NK-92 (cell line): ENCODE measurements around the gene APPL2.
"Not testable (repeated sequence)": the region's sequence is repeated elsewhere in the genome, so short reads cannot be mapped to it uniquely, and the experiment has no call there.

ENCODE experiments used
- DNase-seq: peaks from one replicate; lab custom pipeline; 2025; ENCODE audit not compliant: unreplicated experiment; lab: John Stamatoyannopoulos, UW

Gene APPL2

GRCh38 chr12:105198961-105199360, 37.0 kb downstream of the APPL2 start:
- no peak for DNase-seq

- no peak for DNase-seq
These were observed 39.9 kb downstream of the APPL2 start for GRCh38 chr12:105196090-105196489.

DNA sequence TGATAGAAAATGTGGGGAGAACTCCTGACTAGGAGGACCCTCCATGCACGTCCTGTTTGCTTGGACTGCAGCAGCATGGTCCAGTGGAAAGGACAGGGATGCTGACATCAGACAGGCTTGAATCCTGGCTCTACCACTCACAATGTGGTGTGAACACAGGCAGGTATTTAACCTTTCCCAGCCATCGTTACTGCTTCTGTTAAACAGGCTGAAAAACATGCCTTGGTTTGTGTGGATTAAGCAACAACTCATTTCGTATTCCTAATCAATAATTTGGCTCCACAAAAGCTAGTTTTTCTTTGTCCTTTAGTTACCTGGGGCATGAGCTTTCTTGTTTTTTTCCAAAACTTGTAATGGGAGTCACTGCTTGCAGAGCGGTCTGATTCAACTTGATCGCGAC, 41.0 kb downstream of the APPL2 start:
- DNase-seq, result no peak

GRCh38 chr12:105192624-105193225, 43.2 kb downstream of the APPL2 start:
- DNase-seq, result no peak

- no peak for DNase-seq
These were observed 45.4 kb downstream of the APPL2 start for GRCh38 chr12:105190530-105190929.

GRCh38 chr12:105189293-105189692, 46.7 kb downstream of the APPL2 start:
- no peak for DNase-seq

GRCh38 chr12:105183976-105184375, 52.0 kb downstream of the APPL2 start:
- not testable (repeated sequence) for DNase-seq

GRCh38 chr12:105183406-105183805, 52.6 kb downstream of the APPL2 start:
- DNase-seq, result not testable (repeated sequence)

DNA sequence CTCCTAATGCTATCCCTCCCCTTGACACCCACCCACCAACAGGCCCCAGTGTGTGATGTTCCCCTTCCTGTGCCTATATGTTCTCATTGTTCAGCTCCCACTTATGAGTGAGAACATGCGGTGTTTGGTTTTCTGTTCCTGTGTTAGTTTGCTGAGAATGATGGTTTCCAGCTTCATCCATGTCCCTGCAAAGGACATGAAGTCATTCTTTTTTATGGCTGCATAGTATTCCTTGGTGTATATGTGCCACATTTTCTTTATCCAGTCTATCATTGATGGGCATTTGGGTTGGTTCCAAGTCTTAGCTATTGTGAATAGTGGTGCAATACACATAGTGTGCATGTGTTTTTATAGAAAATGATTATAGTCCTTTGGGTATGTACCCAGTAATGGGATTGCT, 56.9 kb downstream of the APPL2 start:
- not testable (repeated sequence) for DNase-seq

DNA sequence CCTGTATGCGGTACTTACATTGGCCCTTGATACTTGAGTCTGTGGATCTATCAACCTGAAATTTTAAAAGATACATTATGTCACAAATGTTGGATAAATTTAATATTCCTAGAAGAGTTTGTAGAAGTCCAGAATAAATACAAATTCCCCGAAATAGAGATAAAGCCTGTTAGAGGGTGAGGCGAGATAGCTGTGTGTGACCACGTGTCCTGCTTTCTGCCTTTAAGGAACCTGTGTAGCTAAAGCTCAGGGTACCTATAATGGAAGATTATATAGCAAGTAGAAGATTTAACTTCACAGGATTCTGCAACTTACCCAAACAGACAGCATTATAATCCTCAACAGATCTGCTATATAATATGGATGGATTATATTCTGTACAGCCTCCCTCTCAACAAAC, 58.8 kb downstream of the APPL2 start:
- DNase-seq, result no peak

DNA sequence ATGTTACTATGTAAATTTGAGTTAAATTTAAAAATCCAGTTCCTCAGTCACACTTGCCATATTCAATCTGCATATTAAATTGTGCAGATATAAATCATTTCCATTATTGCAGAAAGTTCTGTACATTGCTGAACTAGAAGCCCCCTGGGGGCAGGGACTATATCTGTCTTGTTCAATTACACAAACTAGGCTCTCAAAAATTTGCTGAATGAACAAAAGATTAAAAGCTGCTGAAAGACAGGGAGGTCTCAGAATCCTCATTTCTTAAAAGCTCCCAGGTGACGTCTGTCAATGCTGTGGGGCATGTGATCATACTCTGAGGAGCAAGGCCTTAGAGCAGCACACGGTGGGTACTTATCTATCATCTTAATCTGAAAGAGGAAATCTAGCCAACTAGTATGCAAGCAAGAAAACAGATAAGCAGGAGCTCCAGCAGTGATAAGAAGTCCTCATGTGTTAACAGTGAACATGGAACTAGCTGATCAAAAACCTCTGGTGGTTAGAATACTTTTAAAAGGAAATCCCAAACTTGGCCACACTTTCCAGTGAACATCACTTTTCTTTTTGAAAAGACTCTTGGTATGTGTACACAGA, 60.5 kb downstream of the APPL2 start:
- no peak for DNase-seq

DNA sequence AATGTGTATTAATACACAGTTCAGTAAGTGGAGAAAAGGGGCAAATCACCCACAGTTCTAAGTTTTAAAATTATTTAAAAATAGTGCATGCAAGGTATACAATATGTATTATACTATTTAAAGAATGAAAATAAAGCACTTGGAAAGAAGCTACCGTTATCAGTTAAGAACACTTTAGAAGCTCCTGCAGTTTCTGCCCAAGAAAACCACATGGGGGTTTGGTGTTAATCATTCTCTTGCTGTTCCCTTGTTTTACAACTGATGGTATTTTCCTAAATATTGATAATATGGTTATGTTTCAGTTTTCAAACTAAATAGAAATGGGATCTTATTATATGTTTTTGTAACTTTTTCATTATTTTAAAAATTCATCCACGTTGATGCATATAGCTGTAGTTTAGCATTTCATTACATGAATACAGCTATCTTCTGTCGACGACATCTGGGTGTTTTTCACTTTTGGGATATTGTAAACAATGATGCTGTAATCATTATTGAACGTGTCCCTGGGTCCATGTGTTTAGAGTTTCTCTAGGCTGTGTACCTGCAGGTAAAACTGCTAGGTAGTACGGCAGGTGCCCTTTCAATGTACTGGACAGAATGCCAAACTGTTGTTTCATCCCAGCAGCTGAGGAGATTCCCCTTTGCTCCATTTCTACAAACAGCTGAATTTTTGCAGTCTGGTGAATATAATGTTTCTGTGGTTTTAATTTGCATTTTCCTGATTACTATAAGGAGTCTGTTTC, 64.1 kb downstream of the APPL2 start:
- no peak for DNase-seq

GRCh38 chr12:105170139-105170538, 65.8 kb downstream of the APPL2 start:
- no peak for DNase-seq

DNA sequence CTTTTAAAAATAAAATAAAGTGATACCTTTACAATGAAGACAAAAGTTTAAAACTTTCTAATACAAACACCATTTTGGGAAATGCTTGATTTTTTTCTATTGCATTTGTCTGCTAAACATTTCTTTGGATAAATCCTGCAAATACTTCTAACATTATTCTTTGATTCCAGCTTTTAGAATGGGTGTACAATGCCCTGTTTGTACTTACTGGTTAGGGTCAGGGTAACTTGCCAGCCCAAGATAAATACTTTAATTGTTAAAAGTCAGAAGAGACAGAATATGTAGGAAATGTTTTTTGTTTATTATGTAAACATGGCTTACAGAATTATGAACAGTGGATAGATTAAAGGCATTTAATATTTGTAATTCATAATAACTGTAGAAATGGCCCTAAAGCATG, 68.0 kb downstream of the APPL2 start:
- DNase-seq, result no peak

GRCh38 chr12:105167346-105167745, 68.6 kb downstream of the APPL2 start:
- DNase-seq, result no peak

DNA sequence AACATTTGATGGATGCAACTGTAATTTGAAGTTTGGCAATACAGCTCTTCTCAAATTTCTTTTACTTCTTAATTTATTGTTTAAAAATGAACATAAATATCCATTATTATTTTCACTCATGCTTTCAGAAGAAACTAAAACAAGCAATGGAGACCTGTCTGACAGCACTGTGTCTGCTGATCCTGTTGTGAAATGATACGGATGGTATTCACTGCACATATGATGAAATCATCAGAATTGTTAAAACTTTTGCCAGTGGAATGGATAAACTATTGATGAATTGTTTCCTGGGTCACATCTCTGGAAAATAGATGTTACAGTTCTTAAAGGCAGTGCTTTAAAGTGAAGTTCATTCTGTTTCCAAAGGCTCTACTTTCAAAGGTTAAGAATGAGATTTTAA, 69.2 kb downstream of the APPL2 start:
- no peak for DNase-seq

DNA sequence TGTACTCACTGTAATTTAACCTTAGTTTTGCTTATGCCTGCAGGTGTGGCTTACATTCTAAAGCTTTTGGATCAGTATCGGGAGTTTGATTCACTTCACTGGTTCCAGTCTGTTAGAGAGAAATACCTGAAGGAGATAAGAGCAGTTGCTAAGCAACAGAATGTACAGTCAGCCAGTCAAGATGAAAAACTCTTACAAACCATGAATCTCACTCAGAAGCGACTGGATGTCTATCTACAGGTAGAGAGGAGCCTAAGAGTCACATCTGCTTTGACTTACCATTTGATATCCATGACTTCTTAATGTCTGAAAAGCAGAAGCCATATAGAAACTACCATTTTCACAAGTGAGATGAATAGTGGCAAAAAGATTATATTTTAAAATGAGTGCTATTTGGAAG, 71.9 kb downstream of the APPL2 start:
- DNase-seq, result no peak

- no peak for DNase-seq
These were observed 73.8 kb downstream of the APPL2 start for GRCh38 chr12:105162174-105162573.

DNA sequence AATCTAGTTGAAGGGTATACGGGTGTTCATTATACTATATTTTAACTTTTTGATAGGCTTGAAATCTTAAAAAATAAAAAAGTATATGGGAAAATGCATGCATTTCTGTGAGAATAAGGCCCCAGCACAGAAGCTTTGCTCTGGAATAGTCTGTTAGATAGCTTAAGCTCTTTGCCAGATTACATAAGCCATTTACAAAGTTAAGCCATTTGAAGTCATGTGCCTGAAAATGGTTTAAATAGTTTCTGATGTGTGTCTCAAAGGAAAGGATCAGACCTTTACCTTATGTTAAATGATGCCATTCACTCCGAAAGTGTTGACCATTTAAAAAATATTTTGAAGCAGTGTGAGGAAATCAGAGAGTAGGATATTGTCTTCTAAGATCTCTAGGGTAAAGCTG, 77.1 kb downstream of the APPL2 start:
- no peak for DNase-seq

GRCh38 chr12:105157606-105158005, 78.4 kb downstream of the APPL2 start:
- no peak for DNase-seq

DNA sequence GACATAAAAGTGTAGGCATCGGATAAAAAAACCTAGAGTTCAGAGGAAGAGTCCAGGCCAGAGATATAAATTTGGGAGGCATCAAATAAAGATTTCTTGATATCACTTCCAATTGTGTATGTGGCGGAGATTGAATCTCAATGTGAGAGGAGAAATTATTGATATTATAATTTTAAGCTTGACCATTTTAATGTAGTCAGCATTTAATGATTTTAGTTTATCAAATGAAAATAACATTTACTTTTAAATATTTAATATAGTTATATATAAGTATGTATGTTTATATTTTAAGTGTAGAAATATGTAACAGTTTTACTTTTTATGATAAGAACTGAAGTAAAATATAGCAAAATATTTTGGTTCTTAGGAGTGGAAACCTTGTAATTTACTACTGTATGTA, 79.7 kb downstream of the APPL2 start:
- DNase-seq, result no peak

DNA sequence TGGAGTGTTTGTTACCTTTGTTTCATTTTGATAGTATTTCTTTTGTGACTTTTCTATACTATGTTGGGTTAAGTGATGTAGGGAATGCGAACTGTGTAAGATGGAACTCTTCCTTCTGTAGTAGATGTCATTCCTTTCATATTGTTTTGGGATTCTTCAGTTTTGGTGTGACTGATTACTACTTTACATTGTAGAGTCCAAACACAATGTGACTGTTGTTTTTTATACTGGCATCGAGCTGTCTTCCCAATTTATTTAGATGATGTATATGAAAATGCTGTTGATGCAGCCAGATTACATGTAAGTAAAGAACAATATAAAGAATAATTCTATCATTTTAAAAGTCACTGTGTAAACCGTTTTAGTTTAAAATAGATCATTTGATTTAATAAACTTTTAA, 93.7 kb downstream of the APPL2 start:
- no peak for DNase-seq
